GM19438 (cell line): ENCODE measurements around the gene SCIN.
"Not testable (repeated sequence)": the region's sequence is repeated elsewhere in the genome, so short reads cannot be mapped to it uniquely, and the experiment has no call there.

Source experiments
- ATAC-seq: cut with Tn5 transposase; IDR thresholded peaks from one replicate; pipeline ENCODE4 v1.9.1; 2021; ENCODE audit warnings: low read depth; ENCODE audit not compliant: unreplicated experiment

SCIN gene

GRCh38 chr7:12645212-12645611 lies 74.7 kb downstream of the SCIN start:
- ATAC-seq, result not testable (repeated sequence)

GRCh38 chr7:12646139-12646538 lies 75.6 kb downstream of the SCIN start:
- no peak for ATAC-seq

DNA sequence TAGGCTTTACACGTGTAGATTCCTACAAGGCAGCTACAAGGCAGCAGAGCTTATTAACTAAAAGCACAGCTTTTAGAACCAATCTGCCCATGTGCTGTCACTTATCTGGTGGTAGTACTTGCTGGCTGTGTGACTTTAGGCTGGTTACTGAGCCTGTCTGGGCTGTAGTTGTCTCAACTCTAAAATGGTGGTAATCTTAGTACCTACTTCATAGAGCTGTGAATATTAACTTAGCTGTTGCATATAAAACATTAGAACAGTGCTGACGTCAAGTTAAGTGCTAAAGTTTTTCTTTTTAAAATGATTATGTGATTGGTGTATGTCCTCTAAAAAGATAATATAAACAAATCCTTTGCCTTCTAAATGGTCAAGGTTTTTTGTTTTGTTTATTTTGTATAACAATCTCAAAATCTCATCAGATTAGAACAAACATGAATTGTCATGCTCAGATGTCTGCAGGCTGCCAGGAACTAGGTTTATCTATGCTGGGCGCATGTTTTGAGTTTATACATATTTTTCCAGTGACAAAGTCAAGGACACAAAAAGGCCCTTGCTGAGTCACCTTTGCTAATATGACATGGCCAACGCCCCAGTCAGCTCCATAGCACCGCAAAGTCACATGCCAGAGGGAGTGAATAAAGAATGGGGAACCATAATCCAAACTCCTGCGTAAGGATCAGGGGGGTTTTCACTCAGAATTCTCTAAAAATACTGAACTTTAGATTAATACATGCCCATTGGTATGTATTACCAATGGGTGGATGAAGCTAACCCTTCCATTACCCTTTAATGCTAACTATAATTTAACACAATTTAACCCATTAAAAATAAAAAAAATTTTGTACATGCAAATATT lies 77.1 kb downstream of the SCIN start:
- no peak for ATAC-seq

DNA sequence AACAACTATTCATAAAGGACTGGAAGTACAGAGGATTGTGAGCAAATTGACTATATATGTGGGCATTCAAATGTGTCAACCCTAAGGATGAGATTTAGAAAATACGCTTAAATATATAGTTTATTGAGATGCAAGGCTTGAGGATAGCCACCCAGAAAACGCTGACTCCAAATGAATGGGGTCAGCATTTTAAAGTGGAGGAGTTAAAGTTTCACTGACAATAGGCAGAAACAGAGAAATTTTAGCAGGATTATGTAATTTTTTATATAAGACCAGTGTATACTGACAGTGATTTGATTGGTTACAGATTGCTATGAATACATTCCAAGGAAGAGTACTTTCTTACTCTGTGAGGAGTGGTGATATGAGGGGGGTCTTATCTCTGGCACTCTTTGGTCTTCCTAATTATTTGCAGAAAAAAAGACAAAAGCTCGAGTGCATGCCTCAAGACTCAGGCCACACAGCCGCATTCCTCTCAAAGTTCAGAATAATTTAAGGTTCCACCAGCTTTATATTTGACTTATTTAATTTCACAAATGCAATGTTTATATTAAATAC lies 78.3 kb downstream of the SCIN start:
- no peak for ATAC-seq

- ATAC-seq, result no peak
Measured at GRCh38 chr7:12649348-12649747, 78.8 kb downstream of the SCIN start.

GRCh38 chr7:12650080-12650479 lies 79.6 kb downstream of the SCIN start:
- no peak for ATAC-seq

- ATAC-seq, result no peak
Measured at GRCh38 chr7:12653110-12653509, 82.6 kb downstream of the SCIN start.

- ATAC-seq, result no peak
Measured at GRCh38 chr7:12653518-12653917, 83.0 kb downstream of the SCIN start.

- no peak for ATAC-seq
Measured at GRCh38 chr7:12655161-12655560, 84.6 kb downstream of the SCIN start.

DNA sequence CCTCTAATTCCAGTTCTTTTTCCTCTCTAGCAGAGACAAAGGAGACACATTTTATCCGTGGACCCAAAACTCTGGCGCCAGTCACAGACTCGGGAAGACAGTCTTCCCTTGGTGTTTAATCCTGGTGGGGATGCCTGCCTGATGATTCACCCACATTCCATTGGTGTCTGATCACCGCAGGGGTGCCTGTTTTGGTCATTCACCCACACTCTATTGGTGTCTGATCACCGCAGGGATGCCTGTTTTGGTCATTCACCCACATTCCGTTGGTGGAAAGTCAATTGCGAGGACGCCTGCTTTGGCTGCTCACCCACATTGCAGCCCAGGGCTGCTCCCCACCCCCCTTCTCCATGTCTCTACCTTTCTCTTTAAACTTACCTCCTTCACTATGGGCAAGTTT lies 89.9 kb downstream of the SCIN start:
- not testable (repeated sequence) for ATAC-seq

DNA sequence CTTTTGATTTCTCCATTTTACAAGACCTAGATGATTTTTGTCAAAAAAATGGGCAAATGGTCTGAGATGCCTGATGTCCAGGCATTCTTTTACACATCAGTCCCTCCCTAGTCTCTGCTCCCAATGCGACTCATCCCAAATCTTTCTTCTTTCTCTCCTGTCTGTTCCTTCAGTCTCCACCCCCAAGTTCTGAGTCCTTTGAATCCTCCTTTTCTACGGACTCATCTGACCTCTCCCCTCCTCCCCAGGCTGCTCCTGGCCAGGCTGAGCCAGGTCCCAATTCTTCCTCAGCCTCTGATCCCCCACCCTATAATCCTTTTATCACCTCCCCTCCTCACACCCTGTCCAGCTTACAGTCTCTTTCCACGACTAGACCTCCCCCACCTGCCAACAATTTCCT lies 90.5 kb downstream of the SCIN start:
- not testable (repeated sequence) for ATAC-seq

DNA sequence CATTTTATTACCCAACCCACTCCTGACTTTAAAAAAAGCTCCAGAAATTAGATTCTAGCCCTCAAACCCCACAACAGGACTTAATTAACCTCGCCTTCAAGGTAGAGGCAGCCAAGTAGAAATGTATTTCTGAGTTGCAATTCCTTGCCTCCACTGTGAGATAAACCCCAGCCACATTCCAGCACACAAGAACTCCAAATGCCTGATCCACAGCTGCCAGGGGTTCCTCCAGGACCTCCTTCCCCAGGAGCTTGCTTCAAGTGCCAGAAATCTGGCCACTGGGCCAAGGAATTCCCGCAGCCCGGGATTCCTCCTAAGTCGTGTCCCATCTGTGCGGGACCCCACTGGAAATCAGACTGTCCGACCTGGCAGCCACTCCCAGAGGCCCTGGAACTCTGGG lies 91.1 kb downstream of the SCIN start:
- no peak for ATAC-seq

- ATAC-seq, result no peak
Measured at GRCh38 chr7:12670000-12670729, 99.6 kb downstream of the SCIN start.

GRCh38 chr7:12670743-12671520 lies 100.4 kb downstream of the SCIN start:
- no peak for ATAC-seq

- ATAC-seq, result not testable (repeated sequence)
Measured at GRCh38 chr7:12673436-12673835, 102.9 kb downstream of the SCIN start.

DNA sequence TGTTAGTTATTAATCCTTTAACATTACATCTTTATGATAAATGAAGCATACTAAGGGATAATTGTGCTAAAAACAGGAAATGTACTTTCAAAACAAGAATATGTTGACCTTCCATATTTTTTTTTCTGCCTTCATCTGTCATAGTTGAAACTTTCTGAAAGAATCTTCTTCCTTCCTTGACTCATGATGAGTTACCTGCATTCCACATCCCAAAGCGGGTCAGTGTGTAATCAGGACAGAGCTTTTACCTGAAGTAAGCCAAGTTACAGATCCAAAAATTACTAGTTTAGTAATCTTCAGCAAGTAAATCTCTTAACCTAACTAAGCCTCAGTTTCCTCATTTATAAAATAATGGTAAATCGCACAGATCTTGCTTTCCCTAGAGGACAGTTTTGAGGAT lies 103.5 kb downstream of the SCIN start:
- ATAC-seq, result no peak

DNA sequence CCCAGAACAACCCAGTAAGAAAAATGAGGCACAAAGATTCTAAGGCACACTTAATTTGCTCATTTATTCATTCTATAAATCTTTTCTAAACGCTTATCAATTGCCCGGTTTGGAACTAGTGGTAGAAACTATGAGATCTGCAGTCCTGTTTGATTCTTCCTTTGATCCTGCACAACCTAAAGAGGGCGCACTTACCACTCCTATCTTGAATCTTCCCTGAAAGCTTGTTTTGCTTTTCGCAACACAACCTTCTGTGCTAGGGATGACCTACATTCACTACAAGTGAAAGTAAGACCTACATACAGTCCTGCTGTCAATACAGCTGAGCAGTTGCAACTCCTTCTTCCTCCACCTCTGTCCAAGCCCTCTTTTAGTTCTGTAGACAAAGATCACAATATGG lies 104.3 kb downstream of the SCIN start:
- ATAC-seq, result no peak

GRCh38 chr7:12683678-12684585 lies 113.4 kb downstream of the SCIN start:
- no peak for ATAC-seq

DNA sequence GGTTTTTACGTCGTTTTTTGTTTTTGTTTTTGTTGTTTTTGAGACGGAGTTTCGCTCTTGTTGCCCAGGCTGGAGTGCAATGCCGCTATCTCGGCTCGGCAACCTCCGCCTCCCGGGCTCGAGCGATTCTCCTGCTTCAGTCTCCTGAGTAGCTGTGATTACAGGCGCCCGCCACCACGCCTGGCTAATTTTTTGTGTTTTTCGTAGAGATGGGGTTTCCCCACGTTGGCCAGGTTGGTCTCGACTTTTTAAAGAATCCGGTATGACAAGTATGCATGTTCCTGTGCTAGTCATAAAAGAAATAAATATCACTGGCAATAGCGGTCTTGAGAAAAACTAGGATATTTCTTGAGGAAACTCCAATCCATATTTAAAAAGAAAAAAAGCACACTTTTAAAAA lies 114.2 kb downstream of the SCIN start:
- ATAC-seq, result no peak

GRCh38 chr7:12685550-12685949 lies 115.0 kb downstream of the SCIN start:
- ATAC-seq, result no peak
